Glomerular visceral epithelial cell (primary cell): Measurements from ENCODE around the gene OR6B1.
"Not testable (repeated sequence)": the region's sequence is repeated elsewhere in the genome, so short reads cannot be mapped to it uniquely, and the experiment has no call there.

ENCODE experiments used
- DNase-seq: peaks from one replicate; pipeline ENCODE4 v3.0.0-alpha.2; 2016; ENCODE audit errors: extremely low spot score

The OR6B1 gene

GRCh38 chr7:144038887-144039286 lies 38.8 kb downstream of the OR6B1 start:
- DNase-seq, result no peak

- no peak for DNase-seq
Measured at GRCh38 chr7:144048648-144049047, 48.5 kb downstream of the OR6B1 start, which contains the start of gene OR2A5. TSS of gene OR2A5 (plus strand) at chr7:144048948. CDS start at chr7:144050402, 1,454 bp downstream.

DNA sequence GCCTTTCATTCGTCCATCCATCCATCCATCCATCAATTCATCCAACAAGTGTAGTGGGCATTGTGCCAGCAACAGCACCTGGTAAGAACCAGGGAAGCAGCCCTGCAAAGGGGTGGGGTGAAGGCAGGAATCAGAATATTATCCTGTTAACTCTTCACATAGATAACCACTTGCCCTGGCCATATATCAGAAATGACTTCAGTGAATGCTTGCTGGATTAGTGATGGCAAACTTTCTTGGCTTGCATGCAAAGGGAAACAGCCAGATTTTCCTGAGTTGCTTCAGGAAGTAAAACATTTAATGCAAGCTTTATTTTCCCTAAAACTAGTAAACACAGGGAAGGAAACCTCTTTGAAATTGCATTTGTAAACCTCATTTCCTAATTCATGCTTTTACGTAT lies 49.4 kb downstream of the OR6B1 start:
- DNase-seq, result no peak

DNA sequence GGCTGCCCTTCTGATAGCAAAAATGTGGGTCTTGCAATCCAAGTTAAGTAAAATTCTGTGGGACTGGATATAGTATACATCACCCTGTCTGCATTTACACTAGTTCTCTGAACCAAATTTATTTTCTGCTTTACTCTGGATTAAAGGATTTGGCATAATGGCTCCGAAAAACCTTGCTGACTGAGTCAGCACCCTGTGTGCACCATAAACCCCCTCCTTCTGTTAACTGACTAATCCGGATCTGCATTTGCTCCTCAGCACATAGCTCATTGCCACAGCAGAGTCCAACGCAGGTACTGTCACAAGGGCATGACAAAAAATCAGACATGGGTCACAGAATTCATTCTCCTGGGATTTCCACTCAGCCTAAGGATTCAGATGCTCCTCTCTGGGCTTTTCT lies 50.0 kb downstream of the OR6B1 start:
- DNase-seq, result no peak

DNA sequence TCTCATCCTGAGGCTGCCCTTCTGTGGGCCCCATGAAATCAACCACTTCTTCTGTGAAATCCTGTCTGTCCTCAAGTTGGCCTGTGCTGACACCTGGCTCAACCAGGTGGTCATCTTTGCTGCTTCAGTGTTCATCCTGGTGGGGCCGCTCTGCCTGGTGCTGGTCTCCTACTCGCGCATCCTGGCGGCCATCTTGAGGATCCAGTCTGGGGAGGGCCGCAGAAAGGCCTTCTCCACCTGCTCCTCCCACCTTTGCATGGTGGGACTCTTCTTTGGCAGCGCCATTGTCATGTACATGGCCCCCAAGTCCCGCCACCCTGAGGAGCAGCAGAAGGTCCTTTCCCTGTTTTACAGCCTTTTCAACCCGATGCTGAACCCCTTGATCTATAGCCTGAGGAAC lies 50.8 kb downstream of the OR6B1 start:
- DNase-seq, result not testable (repeated sequence)

DNA sequence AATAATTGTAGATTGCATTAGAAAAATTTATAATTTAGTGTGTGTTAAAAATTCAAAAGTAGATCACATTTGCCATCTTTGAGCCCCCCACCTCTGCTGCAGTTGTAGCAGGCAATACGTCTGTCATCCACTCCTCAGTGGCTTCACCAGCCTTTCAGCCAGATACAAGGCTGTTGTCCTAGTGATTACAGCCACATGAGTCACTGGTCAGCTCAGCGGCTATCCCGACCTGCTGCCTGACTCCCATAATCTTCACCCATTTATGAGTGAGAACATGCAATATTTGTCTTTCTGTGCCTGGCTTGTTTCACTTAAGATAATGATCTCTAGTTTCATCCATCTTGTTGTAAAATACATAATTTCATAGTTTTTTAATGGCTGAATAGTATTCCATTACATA lies 57.8 kb downstream of the OR6B1 start:
- peak; percentile 35 for DNase-seq
